ENCODE data around the gene KCNJ2.

- TF ChIP-seq, protein P1, sequence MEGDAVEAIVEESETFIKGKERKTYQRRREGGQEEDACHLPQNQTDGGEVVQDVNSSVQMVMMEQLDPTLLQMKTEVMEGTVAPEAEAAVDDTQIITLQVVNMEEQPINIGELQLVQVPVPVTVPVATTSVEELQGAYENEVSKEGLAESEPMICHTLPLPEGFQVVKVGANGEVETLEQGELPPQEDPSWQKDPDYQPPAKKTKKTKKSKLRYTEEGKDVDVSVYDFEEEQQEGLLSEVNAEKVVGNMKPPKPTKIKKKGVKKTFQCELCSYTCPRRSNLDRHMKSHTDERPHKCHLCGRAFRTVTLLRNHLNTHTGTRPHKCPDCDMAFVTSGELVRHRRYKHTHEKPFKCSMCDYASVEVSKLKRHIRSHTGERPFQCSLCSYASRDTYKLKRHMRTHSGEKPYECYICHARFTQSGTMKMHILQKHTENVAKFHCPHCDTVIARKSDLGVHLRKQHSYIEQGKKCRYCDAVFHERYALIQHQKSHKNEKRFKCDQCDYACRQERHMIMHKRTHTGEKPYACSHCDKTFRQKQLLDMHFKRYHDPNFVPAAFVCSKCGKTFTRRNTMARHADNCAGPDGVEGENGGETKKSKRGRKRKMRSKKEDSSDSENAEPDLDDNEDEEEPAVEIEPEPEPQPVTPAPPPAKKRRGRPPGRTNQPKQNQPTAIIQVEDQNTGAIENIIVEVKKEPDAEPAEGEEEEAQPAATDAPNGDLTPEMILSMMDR (conservative IDR thresholded peaks at IDR 0.05; ENCODE audit: low read depth, low read length): no peak
- TF ChIP-seq EZH2 (IDR thresholded peaks at IDR 0.05; ENCODE audit: borderline replicate concordance, low read depth, low read length, poor library complexity, severe bottlenecking): no peak
Measured at GRCh38 chr17:70134777-70135176, 34.6 kb upstream of the KCNJ2 start.

Data from A673 (cell line).